PC-9 (cell line): ENCODE results near the gene KDM5B.

Experiments used
- EZH2 ChIP-seq: fragments of 200-600 bp; sonication (generic); IDR thresholded peaks from 2 replicates; pipeline ENCODE4 v1.8.0; 2017; ENCODE audit warnings: antibody characterized with exemption, low read depth
- TF ChIP-seq, protein P1 (sequence below): fragments of 200-600 bp; sonication (generic); conservative IDR thresholded peaks from 2 replicates; pipeline ENCODE4 v1.6.1; 2017; ENCODE audit warnings: mixed run types, antibody characterized with exemption, mild to moderate bottlenecking, moderate library complexity

DNA sequence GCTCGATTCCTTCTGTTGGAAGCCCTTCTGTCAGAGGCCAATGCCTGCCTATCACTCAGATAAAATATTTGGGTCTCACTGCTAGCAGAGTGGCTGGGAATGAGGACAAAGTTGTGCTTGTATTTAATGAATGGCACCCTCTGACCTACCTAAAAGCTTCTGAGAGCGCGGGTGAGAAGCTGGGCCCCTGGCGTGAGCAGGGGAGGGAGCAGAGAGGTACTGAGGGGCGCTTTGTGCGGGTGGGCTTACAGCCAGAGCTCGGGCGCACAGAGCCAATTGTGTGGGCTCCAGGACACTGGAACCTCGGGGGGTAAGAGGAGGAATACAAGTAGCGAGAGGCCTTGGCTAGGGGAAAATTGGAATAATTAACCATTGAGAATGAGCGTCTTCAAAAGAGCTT, 34.9 kb upstream of the KDM5B start:
- TF ChIP-seq, protein P1, sequence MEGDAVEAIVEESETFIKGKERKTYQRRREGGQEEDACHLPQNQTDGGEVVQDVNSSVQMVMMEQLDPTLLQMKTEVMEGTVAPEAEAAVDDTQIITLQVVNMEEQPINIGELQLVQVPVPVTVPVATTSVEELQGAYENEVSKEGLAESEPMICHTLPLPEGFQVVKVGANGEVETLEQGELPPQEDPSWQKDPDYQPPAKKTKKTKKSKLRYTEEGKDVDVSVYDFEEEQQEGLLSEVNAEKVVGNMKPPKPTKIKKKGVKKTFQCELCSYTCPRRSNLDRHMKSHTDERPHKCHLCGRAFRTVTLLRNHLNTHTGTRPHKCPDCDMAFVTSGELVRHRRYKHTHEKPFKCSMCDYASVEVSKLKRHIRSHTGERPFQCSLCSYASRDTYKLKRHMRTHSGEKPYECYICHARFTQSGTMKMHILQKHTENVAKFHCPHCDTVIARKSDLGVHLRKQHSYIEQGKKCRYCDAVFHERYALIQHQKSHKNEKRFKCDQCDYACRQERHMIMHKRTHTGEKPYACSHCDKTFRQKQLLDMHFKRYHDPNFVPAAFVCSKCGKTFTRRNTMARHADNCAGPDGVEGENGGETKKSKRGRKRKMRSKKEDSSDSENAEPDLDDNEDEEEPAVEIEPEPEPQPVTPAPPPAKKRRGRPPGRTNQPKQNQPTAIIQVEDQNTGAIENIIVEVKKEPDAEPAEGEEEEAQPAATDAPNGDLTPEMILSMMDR, result no peak
- TF ChIP-seq EZH2, result no peak
